Mesenchymal stem cell (in vitro differentiated cells and primary cell): ENCODE measurements around the gene AFF1.
A peak's percentile ranks its signal among the peaks of the same experiment; 100 is the strongest.

Experiments
- DNase-seq: peaks from one replicate; pipeline ENCODE4 v3.0.0-alpha.2; 2013
- H2AFZ ChIP-seq: one replicate; pipeline ENCODE4 v1.6.1; 2013; ENCODE audit warnings: low read depth, mild to moderate bottlenecking, control low read depth, inconsistent platforms, low read length, moderate library complexity
- H2AK5ac ChIP-seq: 2 replicates; pipeline ENCODE4 v1.6.1; 2013; ENCODE audit warnings: low read length, moderate library complexity, mild to moderate bottlenecking, inconsistent platforms; ENCODE audit not compliant: severe bottlenecking
- H2BK120ac ChIP-seq: one replicate; pipeline ENCODE4 v1.6.1; 2013; ENCODE audit warnings: low read depth, mild to moderate bottlenecking, inconsistent platforms, low read length, moderate library complexity
- H2BK12ac ChIP-seq, 2 experiments: one replicate each; pipeline ENCODE4 v1.6.1; 2013; ENCODE audit warnings: inconsistent platforms in 2 of 2, low read length in 2 of 2, mild to moderate bottlenecking in 2 of 2, moderate library complexity in 2 of 2, control low read depth in 1 of 2
- H2BK15ac ChIP-seq: one replicate; pipeline ENCODE4 v1.6.1; 2013; ENCODE audit warnings: mild to moderate bottlenecking, low read depth, inconsistent platforms; ENCODE audit not compliant: poor library complexity, severe bottlenecking
- H2BK5ac ChIP-seq: 2 replicates; pipeline ENCODE4 v1.6.1; 2013; ENCODE audit warnings: low read depth, mild to moderate bottlenecking, low read length, control low read depth, inconsistent platforms; ENCODE audit not compliant: poor library complexity, severe bottlenecking
- H3K14ac ChIP-seq, 2 experiments: one replicate each; pipeline ENCODE4 v1.6.1; 2013; ENCODE audit warnings: inconsistent platforms in 2 of 2, low read length in 2 of 2, control low read depth in 1 of 2, mild to moderate bottlenecking in 1 of 2, moderate library complexity in 1 of 2
- H3K18ac ChIP-seq, 2 experiments: one replicate each; pipeline ENCODE4 v1.6.1; 2013; ENCODE audit warnings: inconsistent platforms in 2 of 2, low read length in 2 of 2, control low read depth in 1 of 2, low read depth in 1 of 2, mild to moderate bottlenecking in 1 of 2
- H3K23ac ChIP-seq, 2 experiments: one replicate each; pipeline ENCODE4 v1.6.1; 2013; ENCODE audit warnings: inconsistent platforms in 2 of 2, low read length in 2 of 2, mild to moderate bottlenecking in 2 of 2, moderate library complexity in 2 of 2, control low read depth in 1 of 2
- H3K27ac ChIP-seq: 2 replicates; pipeline ENCODE4 v1.5.1; 2013; ENCODE audit warnings: mild to moderate bottlenecking, moderate library complexity, low read length, control low read depth, inconsistent platforms; ENCODE audit not compliant: poor library complexity, severe bottlenecking
- H3K27me3 ChIP-seq, 2 experiments: 2 replicates each; pipeline versions ENCODE4 v1.6.1 to v1.7.0; 2013; ENCODE audit warnings: low read length in 2 of 2, mild to moderate bottlenecking in 2 of 2, moderate library complexity in 2 of 2, control low read depth in 1 of 2, inconsistent platforms in 1 of 2; ENCODE audit not compliant: control insufficient read depth in 1 of 2, insufficient read depth in 1 of 2
- H3K36me3 ChIP-seq, 2 experiments: 2 replicates each; pipeline versions ENCODE4 v1.6.1 to v1.7.0; 2013; ENCODE audit warnings: low read length in 2 of 2, control low read depth in 1 of 2, inconsistent platforms in 1 of 2, low read depth in 1 of 2, mild to moderate bottlenecking in 1 of 2; ENCODE audit not compliant: insufficient read depth in 2 of 2, control insufficient read depth in 1 of 2
- H3K4ac ChIP-seq, 2 experiments: one replicate each; pipeline ENCODE4 v1.6.1; 2013; ENCODE audit warnings: inconsistent platforms in 2 of 2, low read length in 2 of 2, mild to moderate bottlenecking in 2 of 2, moderate library complexity in 2 of 2, control low read depth in 1 of 2, low read depth in 1 of 2
- H3K4me1 ChIP-seq: 2 replicates; pipeline ENCODE4 v1.6.1; 2013; ENCODE audit warnings: low read depth, low read length, control low read depth; ENCODE audit not compliant: control insufficient read depth, insufficient read depth
- H3K4me2 ChIP-seq: 2 replicates; pipeline ENCODE4 v1.6.1; 2013; ENCODE audit warnings: low read length, mild to moderate bottlenecking, inconsistent platforms; ENCODE audit not compliant: poor library complexity, severe bottlenecking
- H3K4me3 ChIP-seq, 2 experiments: 2 replicates each; pipeline versions ENCODE4 v1.5.1 to v1.7.0; 2013; ENCODE audit warnings: low read length in 2 of 2, mild to moderate bottlenecking in 2 of 2, control low read depth in 1 of 2, low read depth in 1 of 2; ENCODE audit not compliant: insufficient read depth in 1 of 2
- H3K79me1 ChIP-seq: replicated peaks from 2 replicates; pipeline ENCODE4 v1.6.1; 2013; ENCODE audit warnings: mild to moderate bottlenecking, control low read depth, low read length, inconsistent platforms; ENCODE audit not compliant: poor library complexity, severe bottlenecking
- H3K9ac ChIP-seq: 2 replicates; pipeline ENCODE4 v1.7.0; 2013; ENCODE audit warnings: mild to moderate bottlenecking, low read length, moderate library complexity
- H3K9me3 ChIP-seq: 2 replicates; pipeline ENCODE4 v1.7.0; 2013; ENCODE audit warnings: mild to moderate bottlenecking, low read length; ENCODE audit not compliant: control insufficient read depth
- H4K8ac ChIP-seq: one replicate; pipeline ENCODE4 v1.6.1; 2013; ENCODE audit warnings: inconsistent platforms, mild to moderate bottlenecking, low read length, moderate library complexity
- H4K91ac ChIP-seq: one replicate; pipeline ENCODE4 v1.6.1; 2013; ENCODE audit warnings: mild to moderate bottlenecking, low read length, inconsistent platforms
- WGBS: methylation state at CpG from one replicate; pipeline ENCODE4 v1.1.7; 2013; ENCODE audit warnings: mixed read lengths; 5-methylcytosine and 5-hydroxymethylcytosine counted together

The AFF1 gene

DNA sequence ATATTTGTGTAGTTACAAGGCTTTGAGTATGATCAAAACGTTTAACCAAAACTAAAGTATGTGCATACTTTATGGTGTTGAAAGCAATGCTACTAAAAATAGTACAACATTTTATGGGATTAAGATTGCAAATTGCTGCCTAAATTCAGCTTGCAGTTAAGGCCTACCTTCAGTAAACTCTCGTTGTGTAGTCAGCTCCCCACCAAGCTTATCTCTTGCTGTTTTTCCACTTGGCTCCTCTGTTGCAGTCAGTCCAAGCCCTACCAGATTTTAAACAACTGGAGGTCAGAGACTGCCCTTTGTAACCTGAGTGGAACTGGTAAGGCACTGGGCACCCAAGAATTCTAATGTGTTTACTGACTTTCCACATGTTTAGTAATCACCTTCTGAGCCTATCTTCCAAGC, 25.7 kb downstream of the AFF1 start:
- WGBS = 10% methylated on average over 1 of the region's 2 CpGs
- no peak overlapping the region for H3K4me3 ChIP-seq
- peak; percentile 56 for DNase-seq

DNA sequence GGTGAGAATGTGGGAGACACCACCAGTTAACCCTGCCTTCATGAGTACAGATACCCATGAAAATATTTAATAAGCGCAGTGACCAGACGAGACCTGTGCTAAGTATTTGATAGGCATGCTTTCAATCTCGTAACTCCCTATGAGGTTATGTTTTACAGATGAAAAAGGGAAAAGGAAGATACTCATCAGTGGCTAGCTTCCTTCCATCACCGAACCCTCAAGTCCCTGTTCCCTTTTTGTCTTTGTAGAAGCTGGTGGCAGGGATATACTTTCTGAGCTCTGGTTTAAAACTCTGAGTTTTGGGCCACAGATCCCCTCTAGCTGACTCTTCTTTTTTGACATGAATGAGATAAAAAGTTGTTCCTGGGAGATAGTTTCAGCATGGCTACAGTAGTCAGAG, 26.3 kb downstream of the AFF1 start:
- no peaks in the 10 kb centered on the region for H3K9me3 ChIP-seq
- peak overlapping the region; percentile 37 to 84 for H3K18ac ChIP-seq
- no peak overlapping the region for H3K9ac ChIP-seq
- no peak overlapping the region for H2AFZ ChIP-seq
- no peak for DNase-seq
- H2BK15ac ChIP-seq = no peak overlapping the region
- H2BK120ac ChIP-seq = peak overlapping the region; percentile 1
- H3K23ac ChIP-seq = no peak overlapping the region
- WGBS = no CpG with 5 or more reads among the region's 4 CpGs
- H2BK12ac ChIP-seq = no peak overlapping the region
- peaks cover 0 to 3% of the 10 kb centered on the region in 2 experiments for H3K36me3 ChIP-seq
- H3K4me1 ChIP-seq = peaks cover 10% of the 10 kb centered on the region
- H3K4me3 ChIP-seq = no peak overlapping the region
- H2AK5ac ChIP-seq = peak overlapping the region; percentile 30
- no peaks in the 10 kb centered on the region for H3K27me3 ChIP-seq
- peak overlapping the region; percentile 61 for H3K27ac ChIP-seq
- H3K79me1 ChIP-seq = peaks cover 9% of the 10 kb centered on the region
- no peak overlapping the region for H3K14ac ChIP-seq
- H2BK5ac ChIP-seq = no peak overlapping the region
- no peak overlapping the region for H4K8ac ChIP-seq
- peak overlapping the region in 1 of 2 experiments; percentile 4 for H3K4ac ChIP-seq
- no peak overlapping the region for H4K91ac ChIP-seq
- no peak overlapping the region for H3K4me2 ChIP-seq

More for the DNA sequence above, 25.7 kb downstream of the AFF1 start:
- H3K4me1 ChIP-seq = peaks cover 10% of the 10 kb centered on the region
- peak overlapping the region in 1 of 2 experiments; percentile 82 for H2BK12ac ChIP-seq
- no peak overlapping the region for H3K14ac ChIP-seq
- H3K79me1 ChIP-seq = peaks cover 9% of the 10 kb centered on the region
- no peak overlapping the region for H4K8ac ChIP-seq
- peak overlapping the region; percentile 61 for H3K27ac ChIP-seq
- no peak overlapping the region for H3K9ac ChIP-seq
- no peaks in the 10 kb centered on the region for H3K9me3 ChIP-seq
- H2BK5ac ChIP-seq = no peak overlapping the region
- peak overlapping the region in 1 of 2 experiments; percentile 84 for H3K18ac ChIP-seq
- H3K27me3 ChIP-seq = no peaks in the 10 kb centered on the region
- H3K36me3 ChIP-seq = peaks cover 0 to 3% of the 10 kb centered on the region in 2 experiments
- H4K91ac ChIP-seq = no peak overlapping the region
- no peak overlapping the region for H2BK15ac ChIP-seq
- H2AFZ ChIP-seq = no peak overlapping the region
- H3K4me2 ChIP-seq = no peak overlapping the region
- H2BK120ac ChIP-seq = no peak overlapping the region
- H3K23ac ChIP-seq = no peak overlapping the region
- H3K4ac ChIP-seq = no peak overlapping the region
- peak overlapping the region; percentile 43 for H2AK5ac ChIP-seq

DNA sequence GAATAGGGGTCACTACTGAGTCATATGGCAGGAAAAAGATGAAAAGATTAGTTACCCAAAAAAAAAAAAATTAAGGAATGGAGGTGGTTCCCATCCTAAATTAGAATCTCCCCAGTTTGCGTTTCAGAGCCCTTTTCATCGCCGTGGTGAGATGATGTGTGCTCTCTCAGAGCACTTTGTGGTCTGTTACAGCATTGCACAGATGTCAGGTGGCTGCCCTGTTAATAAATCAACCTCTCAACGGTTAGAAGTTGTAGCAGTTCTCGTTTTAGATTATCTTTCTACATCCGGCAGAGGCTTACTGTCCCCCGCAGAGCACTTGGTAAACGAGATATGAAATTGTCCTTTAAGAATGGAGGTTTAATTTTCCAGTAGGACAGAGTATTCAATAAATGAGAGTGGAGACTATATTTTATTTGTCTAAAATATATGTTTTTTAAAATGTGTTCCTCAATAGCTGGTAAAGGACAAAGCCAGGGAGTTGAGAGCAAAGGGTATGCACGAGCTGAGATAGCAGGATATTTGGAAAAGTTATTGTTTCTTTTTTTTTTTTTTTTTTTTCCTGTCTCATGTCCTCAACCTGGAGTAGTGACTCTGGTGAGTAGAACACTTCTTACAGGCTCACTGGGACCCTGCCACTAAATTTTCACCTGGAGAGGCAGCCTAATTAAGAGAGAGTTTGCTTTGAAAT, 26.9 kb downstream of the AFF1 start:
- Histone ChIP-seq H3K27me3 (no peaks in the 10 kb centered on the region), H3K36me3 (peaks cover 0 to 3% of the 10 kb centered on the region in 2 experiments), H2BK5ac (no peak overlapping the region), H3K4me2 (no peak overlapping the region), H3K4me3 (no peak overlapping the region), H3K14ac (no peak overlapping the region), H3K4me1 (peaks cover 10% of the 10 kb centered on the region), H3K9ac (no peak overlapping the region), H3K79me1 (peaks cover 9% of the 10 kb centered on the region), H2BK120ac (no peak overlapping the region), H3K18ac (no peak overlapping the region), H2BK12ac (no peak overlapping the region), H4K8ac (no peak overlapping the region), H3K9me3 (no peaks in the 10 kb centered on the region), H3K4ac (no peak overlapping the region), H3K23ac (no peak overlapping the region), H4K91ac (no peak overlapping the region), H2BK15ac (no peak overlapping the region), H2AK5ac (peak overlapping the region; percentile 74), H3K27ac (peak overlapping the region; percentile 61), H2AFZ (no peak overlapping the region)
- WGBS = 2% methylated on average over 9 of the region's 9 CpGs
- peak; percentile 89 for DNase-seq

DNA sequence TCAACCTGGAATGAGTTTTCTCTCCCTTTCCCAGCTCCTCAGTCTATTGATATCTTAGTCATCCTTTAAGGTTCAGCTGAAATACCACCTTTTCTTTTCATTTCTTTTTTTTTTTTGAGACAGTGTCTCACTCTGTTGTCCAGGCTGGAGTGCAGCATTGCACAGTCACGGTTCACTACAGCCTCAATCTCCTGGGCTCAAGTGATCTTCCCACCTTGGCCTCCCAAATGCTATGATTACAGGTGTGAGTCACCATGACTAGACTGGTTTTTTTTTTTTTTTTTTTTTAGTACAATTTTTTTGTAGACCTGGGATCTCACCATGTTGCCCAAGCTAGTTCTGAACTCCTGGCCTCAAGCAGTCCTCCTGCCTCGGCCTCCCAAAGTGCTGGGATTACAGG, 28.9 kb downstream of the AFF1 start:
- no peak overlapping the region for H3K23ac ChIP-seq
- H3K18ac ChIP-seq = no peak overlapping the region
- H2AFZ ChIP-seq = no peak overlapping the region

More for the DNA sequence above, 28.9 kb downstream of the AFF1 start:
- Histone ChIP-seq H3K4me3 (no peak overlapping the region), H3K27me3 (no peaks in the 10 kb centered on the region), H3K9me3 (no peaks in the 10 kb centered on the region), H3K4me2 (no peak overlapping the region), H3K4me1 (peaks cover 9% of the 10 kb centered on the region), H3K9ac (no peak overlapping the region), H2BK12ac (no peak overlapping the region), H4K8ac (no peak overlapping the region), H3K4ac (no peak overlapping the region), H4K91ac (no peak overlapping the region), H3K36me3 (peaks cover 0 to 3% of the 10 kb centered on the region in 2 experiments), H2AK5ac (no peak overlapping the region), H3K14ac (no peak overlapping the region), H2BK120ac (no peak overlapping the region), H3K27ac (no peak overlapping the region), H3K79me1 (peaks cover 16% of the 10 kb centered on the region), H2BK5ac (no peak overlapping the region), H2BK15ac (no peak overlapping the region)
- DNase-seq = peak; percentile 38
- WGBS = 60% methylated on average over 2 of the region's 2 CpGs
